Measurements from ENCODE around the gene OMP.

The OMP gene

DNA sequence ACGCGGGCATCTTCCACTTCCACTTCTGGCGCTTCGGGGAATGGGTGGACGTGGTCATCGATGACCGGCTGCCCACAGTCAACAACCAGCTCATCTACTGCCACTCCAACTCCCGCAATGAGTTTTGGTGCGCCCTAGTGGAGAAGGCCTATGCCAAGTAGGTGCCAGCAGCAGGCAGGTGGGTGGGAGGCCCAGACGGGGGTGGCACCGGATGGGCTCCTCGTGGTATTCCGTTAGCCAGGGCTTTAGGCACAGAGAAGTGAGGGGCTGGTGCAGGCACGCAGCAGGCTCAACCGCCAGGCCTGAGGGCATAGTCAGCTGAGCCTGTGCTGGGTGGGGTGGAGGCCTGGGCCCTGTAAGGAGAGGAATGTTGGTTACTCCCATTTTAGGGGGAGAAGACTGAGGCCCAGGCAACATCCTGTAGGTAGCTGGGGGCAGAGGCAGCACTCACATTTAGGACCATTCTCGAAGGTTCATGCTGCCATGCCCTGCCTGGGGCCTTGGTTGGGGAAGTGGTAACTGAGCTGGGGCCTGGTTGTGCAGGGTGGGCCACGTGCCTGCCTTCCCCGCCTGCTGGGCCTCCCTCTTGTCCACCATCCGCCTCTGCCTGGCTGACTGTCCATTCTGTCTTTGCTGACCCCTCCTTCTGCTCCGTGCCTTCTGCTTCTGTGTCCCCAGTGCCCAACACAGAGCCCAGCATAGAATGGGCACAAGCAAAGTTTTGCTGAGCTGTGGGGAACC, 10.2 kb downstream of the OMP start:
- H3K9me3 ChIP-seq (ENCODE audit: control insufficient read depth, insufficient read depth, low read depth, low read length) = no peaks in the 10 kb centered on the region
- no peak for TF ChIP-seq SP3 (tag by site-specific recombination; IDR thresholded peaks at IDR 0.05)
- no peak for TF ChIP-seq ZNF707 (tag by site-specific recombination; IDR thresholded peaks at IDR 0.05)
- TF ChIP-seq PBX3 (CRISPR knock-in tag; IDR thresholded peaks at IDR 0.05) = no peak
- no peak for TF ChIP-seq ZNF837 (tag by site-specific recombination; IDR thresholded peaks at IDR 0.05)
- no peak for TF ChIP-seq ZNF561 (tag by site-specific recombination; IDR thresholded peaks at IDR 0.05; ENCODE audit: borderline replicate concordance)
- H3K4me1 ChIP-seq (ENCODE audit: control insufficient read depth, insufficient read depth, low read length) = no peaks in the 10 kb centered on the region
- no peaks in the 10 kb centered on the region for H3K36me3 ChIP-seq (ENCODE audit: control insufficient read depth in 2 of 2, insufficient read depth in 1 of 2, low read length in 2 of 2)
- ChIA-PET CTCF (interaction anchor here (0.6 to 2.9 kb wide), 8 partner anchors 9 to 452 kb away, joined by 3 to 15 read pairs (median 4); partner anchors contain the start of gene MYO7A), POLR2A (interaction anchor here (0.7 kb wide), 1 partner anchor 248 kb away, joined by 4 read pairs; no protein-coding TSS in a partner anchor)
- H3K4me3 ChIP-seq (ENCODE audit: low read depth, low read length) = no peak overlapping the region
- H3K27ac ChIP-seq (ENCODE audit: extremely low read depth, low read depth, low read length) = no peak overlapping the region

DNA sequence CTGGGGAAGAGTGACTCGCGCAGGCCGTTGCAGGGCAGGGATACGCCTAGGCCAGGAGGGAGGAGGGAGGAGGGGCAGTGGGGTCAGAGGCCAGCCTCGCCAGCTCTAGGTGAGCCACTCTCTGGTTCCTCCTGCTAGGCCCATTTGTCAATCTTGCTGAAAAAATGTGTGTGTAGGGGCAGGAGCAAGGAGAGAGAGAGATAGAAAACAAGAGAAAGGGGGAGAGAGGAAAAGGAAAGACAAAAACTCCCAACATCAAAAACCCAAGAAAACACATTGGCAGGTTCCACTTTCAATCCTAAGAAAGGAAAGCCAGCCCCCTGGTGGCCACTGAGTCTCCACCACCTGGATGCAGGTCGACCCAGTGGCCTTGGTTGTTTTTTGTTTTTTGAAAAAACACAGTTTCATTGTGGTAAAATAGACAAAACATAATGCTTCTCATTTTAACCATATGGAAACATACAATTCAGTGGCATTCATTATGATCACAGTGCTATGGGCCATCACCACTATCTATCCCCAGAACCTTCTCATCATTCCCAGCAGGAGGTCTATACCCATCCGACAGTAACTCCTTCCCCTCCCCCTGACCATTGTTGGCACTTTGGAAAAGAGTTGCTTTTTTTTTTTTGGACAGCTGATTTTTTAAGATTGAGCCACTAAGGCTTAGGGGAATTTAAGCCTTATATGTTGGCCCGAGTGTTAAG, 10.9 kb downstream of the OMP start:
- no peak overlapping the region for H3K27ac ChIP-seq (ENCODE audit: extremely low read depth, low read depth, low read length)
- H3K36me3 ChIP-seq (ENCODE audit: control insufficient read depth in 2 of 2, insufficient read depth in 1 of 2, low read length in 2 of 2) = no peaks in the 10 kb centered on the region
- H3K9me3 ChIP-seq (ENCODE audit: control insufficient read depth, insufficient read depth, low read depth, low read length) = no peaks in the 10 kb centered on the region
- TF ChIP-seq ZNF624 (tag by site-specific recombination; IDR thresholded peaks at IDR 0.05) (no peak), ZNF654 (tag by site-specific recombination; IDR thresholded peaks at IDR 0.05; ENCODE audit: low read depth) (peak; percentile 12; the same call in 1 of the 2 replicates), ZNF280D (tag by site-specific recombination; IDR thresholded peaks at IDR 0.05) (no peak), PRDM1 (tag by site-specific recombination; IDR thresholded peaks at IDR 0.05) (peak; percentile 73)
- CTCF ChIA-PET = interaction anchor here (0.6 to 2.9 kb wide), 9 partner anchors 8 to 451 kb away, joined by 3 to 15 read pairs (median 4); partner anchors contain the start of gene MYO7A
- no peak overlapping the region for H3K4me3 ChIP-seq (ENCODE audit: low read depth, low read length)
- POLR2A ChIA-PET = no interaction called here
- no peaks in the 10 kb centered on the region for H3K4me1 ChIP-seq (ENCODE audit: control insufficient read depth, insufficient read depth, low read length)

- ChIA-PET CTCF (interaction anchor here (0.6 to 2.9 kb wide), 8 partner anchors 7 to 498 kb away, joined by 3 to 15 read pairs (median 4); partner anchors contain the start of gene MYO7A), POLR2A (no interaction called here)
- no peak overlapping the region for H3K27ac ChIP-seq (ENCODE audit: extremely low read depth, low read depth, low read length)
- no peaks in the 10 kb centered on the region for H3K9me3 ChIP-seq (ENCODE audit: control insufficient read depth, insufficient read depth, low read depth, low read length)
- no peak overlapping the region for H3K4me3 ChIP-seq (ENCODE audit: low read depth, low read length)
- H3K4me1 ChIP-seq (ENCODE audit: control insufficient read depth, insufficient read depth, low read length) = no peaks in the 10 kb centered on the region
- no peaks in the 10 kb centered on the region for H3K36me3 ChIP-seq (ENCODE audit: control insufficient read depth in 2 of 2, insufficient read depth in 1 of 2, low read length in 2 of 2)
- TF ChIP-seq ZBTB20 (tag by site-specific recombination; IDR thresholded peaks at IDR 0.05) (no peak), BCL11B (tag by site-specific recombination; IDR thresholded peaks at IDR 0.05; ENCODE audit: low read depth) (no peak), ZNF311 (tag by site-specific recombination; IDR thresholded peaks at IDR 0.05; ENCODE audit: borderline replicate concordance) (no peak), ZNF548 (tag by site-specific recombination; IDR thresholded peaks at IDR 0.05) (no peak), PRDM4 (tag by site-specific recombination; IDR thresholded peaks at IDR 0.05) (no peak), YY1 (tag by site-specific recombination; IDR thresholded peaks at IDR 0.05) (no peak), OVOL3 (tag by site-specific recombination; IDR thresholded peaks at IDR 0.05) (no peak), KLF10 (tag by site-specific recombination; IDR thresholded peaks at IDR 0.05) (no peak), ZNF175 (tag by site-specific recombination; IDR thresholded peaks at IDR 0.05) (no peak), PATZ1 (tag by site-specific recombination; IDR thresholded peaks at IDR 0.05) (no peak)
- TF ChIP-seq, protein P1, sequence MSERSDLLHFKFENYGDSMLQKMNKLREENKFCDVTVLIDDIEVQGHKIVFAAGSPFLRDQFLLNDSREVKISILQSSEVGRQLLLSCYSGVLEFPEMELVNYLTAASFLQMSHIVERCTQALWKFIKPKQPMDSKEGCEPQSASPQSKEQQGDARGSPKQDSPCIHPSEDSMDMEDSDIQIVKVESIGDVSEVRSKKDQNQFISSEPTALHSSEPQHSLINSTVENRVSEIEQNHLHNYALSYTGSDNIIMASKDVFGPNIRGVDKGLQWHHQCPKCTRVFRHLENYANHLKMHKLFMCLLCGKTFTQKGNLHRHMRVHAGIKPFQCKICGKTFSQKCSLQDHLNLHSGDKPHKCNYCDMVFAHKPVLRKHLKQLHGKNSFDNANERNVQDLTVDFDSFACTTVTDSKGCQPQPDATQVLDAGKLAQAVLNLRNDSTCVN (tag by site-specific recombination; optimal IDR thresholded peaks at IDR 0.05) = no peak
Measured at GRCh38 chr11:77114089-77114463, 11.4 kb downstream of the OMP start.
